ENCODE measurements around the gene METTL2A. TPM values are rescaled to one million over a fixed set of nuclear protein-coding genes. Genes with fewer than 3 reads are reported as not detected.
"Not testable (repeated sequence)": the region's sequence is repeated elsewhere in the genome, so short reads cannot be mapped to it uniquely, and the experiment has no call there.

Gene METTL2A
- total and polyA plus RNA-seq, 7 experiments from 2014 or later: 8.8 to 20.9 (median 15.2) TPM

DNA sequence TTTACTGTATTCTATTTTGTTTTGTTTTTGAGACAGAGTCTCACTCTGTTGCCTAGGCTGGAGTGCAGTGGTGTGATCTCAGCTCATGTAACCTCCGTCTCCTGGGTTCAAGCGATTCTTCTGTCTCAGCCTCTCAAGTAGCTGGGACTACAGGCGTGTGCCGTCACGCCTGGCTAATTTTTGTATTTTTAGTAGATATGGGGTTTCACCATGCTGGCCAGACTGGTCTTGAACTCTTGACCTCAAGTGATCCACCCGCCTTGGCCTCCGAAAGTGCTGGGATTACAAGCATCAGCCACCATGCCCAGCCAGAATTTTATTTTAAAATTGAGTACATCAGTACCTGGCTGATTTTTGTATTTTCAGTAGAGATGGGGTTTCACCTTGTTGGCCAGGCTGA, 70.4 kb downstream of the METTL2A start:
- CTCF ChIA-PET; ATAC-seq; H3K9me3 ChIP-seq (ENCODE audit: control insufficient read depth in 2 of 3, low read length in 3 of 3); H3K27ac ChIP-seq (ENCODE audit: low read depth, low read length); intact Hi-C loops (cut with micrococcal nuclease); H3K4me3 ChIP-seq (ENCODE audit: low read length); H3K4me1 ChIP-seq (ENCODE audit: control insufficient read depth in 2 of 2, insufficient read depth in 2 of 2, low read length in 2 of 2); POLR2A ChIA-PET; H3K9me3 Mint-ChIP-seq; H3K27me3 ChIP-seq (ENCODE audit: control insufficient read depth in 2 of 2, insufficient read depth in 2 of 2, low read length in 2 of 2); H3K27ac Mint-ChIP-seq; DNase-seq; H3K4me3 Mint-ChIP-seq; H3K36me3 ChIP-seq (ENCODE audit: control insufficient read depth in 2 of 3, insufficient read depth in 3 of 3, low read length in 3 of 3); H3K27me3 Mint-ChIP-seq: not testable (repeated sequence)
- peaks cover 0 to 12% (median 4%) of the 10 kb centered on the region in 5 donors for H3K36me3 Mint-ChIP-seq
- H3K4me1 Mint-ChIP-seq: peaks cover 11 to 67% (median 41%) of the 10 kb centered on the region in 7 donors

- H3K4me3 Mint-ChIP-seq: peak overlapping the region in 1 of 10 donors; percentile 61
- ATAC-seq; H3K27ac Mint-ChIP-seq; DNase-seq; H3K9me3 ChIP-seq (ENCODE audit: control insufficient read depth in 2 of 3, low read length in 3 of 3); H3K36me3 ChIP-seq (ENCODE audit: control insufficient read depth in 2 of 3, insufficient read depth in 3 of 3, low read length in 3 of 3); POLR2A ChIA-PET; H3K4me1 ChIP-seq (ENCODE audit: control insufficient read depth in 2 of 2, insufficient read depth in 2 of 2, low read length in 2 of 2); CTCF ChIA-PET; H3K4me3 ChIP-seq (ENCODE audit: low read length); H3K27me3 Mint-ChIP-seq; H3K27ac ChIP-seq (ENCODE audit: low read depth, low read length); H3K27me3 ChIP-seq (ENCODE audit: control insufficient read depth in 2 of 2, insufficient read depth in 2 of 2, low read length in 2 of 2); H3K9me3 Mint-ChIP-seq; intact Hi-C loops (cut with micrococcal nuclease): not testable (repeated sequence)
- peaks cover 5 to 54% (median 38%) of the 10 kb centered on the region in 7 donors for H3K4me1 Mint-ChIP-seq
- peaks cover 0 to 11% (median 4%) of the 10 kb centered on the region in 5 donors for H3K36me3 Mint-ChIP-seq
These were observed 72.6 kb downstream of the METTL2A start for GRCh38 chr17:62496344-62496743.

- H3K4me1 ChIP-seq (ENCODE audit: control insufficient read depth in 2 of 2, insufficient read depth in 2 of 2, low read length in 2 of 2); H3K27ac Mint-ChIP-seq; DNase-seq; H3K27ac ChIP-seq (ENCODE audit: low read depth, low read length); H3K9me3 Mint-ChIP-seq; POLR2A ChIA-PET; H3K36me3 ChIP-seq (ENCODE audit: control insufficient read depth in 2 of 3, insufficient read depth in 3 of 3, low read length in 3 of 3); H3K27me3 Mint-ChIP-seq; CTCF ChIA-PET; intact Hi-C loops (cut with micrococcal nuclease); H3K27me3 ChIP-seq (ENCODE audit: control insufficient read depth in 2 of 2, insufficient read depth in 2 of 2, low read length in 2 of 2); H3K4me3 ChIP-seq (ENCODE audit: low read length); H3K9me3 ChIP-seq (ENCODE audit: control insufficient read depth in 2 of 3, low read length in 3 of 3); H3K4me3 Mint-ChIP-seq; ATAC-seq; H3K36me3 Mint-ChIP-seq: not testable (repeated sequence)
- H3K4me1 Mint-ChIP-seq: peaks cover 0 to 37% (median 26%) of the 10 kb centered on the region in 7 donors
These were observed 75.1 kb downstream of the METTL2A start for GRCh38 chr17:62498796-62499195.

Other genes starting within 250 kb of the METTL2A start
- not detected for gene EFCAB3, start 43.3 kb upstream of the METTL2A start, total RNA-seq
- not detected for gene EFCAB3, start 43.3 kb upstream of the METTL2A start, polyA plus RNA-seq
- gene TLK2, start 54.9 kb downstream of the METTL2A start, total RNA-seq: 10 to 100 TPM; 48.1 to 84.8 (median 68.6) TPM
- 10 to 100 TPM in 1 of 2 donors, 1 to 10 TPM in 1; 7.6 to 12.0 TPM for gene TLK2, start 54.9 kb downstream of the METTL2A start, polyA plus RNA-seq
- gene MRC2, start 203.8 kb downstream of the METTL2A start, total RNA-seq: 1 to 10 TPM in 4 of 5 experiments, under 1 TPM in 1; 0.39 to 3.4 (median 2.7) TPM
- 1 to 10 TPM in 1 of 2 donors, under 1 TPM in 1; 0.11 to 1.0 TPM for gene MRC2, start 203.8 kb downstream of the METTL2A start, polyA plus RNA-seq

Measured in naive thymus-derived CD4-positive, alpha-beta T cell (primary cell).